ENCODE results near the gene PRDM10.

PRDM10 gene

DNA sequence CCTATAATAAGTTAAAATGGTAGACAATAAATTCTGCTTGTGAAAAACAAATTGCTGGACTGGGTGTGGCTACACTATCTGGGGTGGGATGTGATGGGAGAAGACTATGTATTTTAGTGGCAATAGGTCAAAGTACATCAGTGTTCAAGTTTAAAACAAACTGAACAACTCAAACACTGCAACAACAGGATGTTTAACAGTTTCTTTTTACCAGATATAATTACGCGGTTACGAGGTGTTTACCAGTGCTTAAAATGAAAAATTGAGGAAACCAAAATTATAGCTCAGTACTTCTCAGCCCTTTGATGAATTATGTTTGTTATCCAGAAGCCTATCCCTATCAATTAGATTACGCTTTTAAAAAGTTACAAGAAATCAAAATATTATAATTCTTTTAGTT, 3.2 kb downstream of the PRDM10 start:
- Histone ChIP-seq H3K4me1 (ENCODE audit: control insufficient read depth, low read depth, low read length) (no peaks in the 10 kb centered on the region), H3K4me3 (ENCODE audit: low read length) (no peak overlapping the region), H3K56ac (ENCODE audit: low read length) (no peak overlapping the region), H3K27ac (ENCODE audit: low read depth, low read length) (no peak overlapping the region), H3K4ac (ENCODE audit: low read depth, low read length) (no peak overlapping the region), H3K18ac (ENCODE audit: low read length) (no peak overlapping the region), H2BK5ac (ENCODE audit: low read length) (no peak overlapping the region), H4K8ac (ENCODE audit: low read depth, low read length) (no peak overlapping the region), H3K27me3 (ENCODE audit: insufficient read depth, low read length, poor library complexity) (no peaks in the 10 kb centered on the region), H3K79me1 (ENCODE audit: low read length) (peaks cover 8% of the 10 kb centered on the region), H3K4me2 (ENCODE audit: low read length) (no peak overlapping the region), H2BK120ac (ENCODE audit: low read depth, low read length) (no peak overlapping the region), H3K9ac (ENCODE audit: low read length) (no peak overlapping the region), H4K5ac (ENCODE audit: low read length) (no peak overlapping the region), H3K79me2 (ENCODE audit: control insufficient read depth, insufficient read depth, low read length) (peaks cover 31% of the 10 kb centered on the region), H2AK5ac (ENCODE audit: low read length) (no peak overlapping the region), H3K23ac (ENCODE audit: low read length) (no peak overlapping the region), H2BK15ac (replicated peaks; ENCODE audit: low read depth) (no peak overlapping the region), H3K36me3 (ENCODE audit: control insufficient read depth, insufficient read depth, low read length) (no peaks in the 10 kb centered on the region)
- no peak for DNase-seq
- no CpG with 5 or more reads among the region's 4 CpGs for WGBS (ENCODE audit: extremely low coverage, insufficient coverage, low lambda C conversion rate)

- Histone ChIP-seq H3K18ac (ENCODE audit: low read length) (no peak overlapping the region), H2BK15ac (replicated peaks; ENCODE audit: low read depth) (no peak overlapping the region), H3K56ac (ENCODE audit: low read length) (no peak overlapping the region), H3K4me2 (ENCODE audit: low read length) (no peak overlapping the region), H3K79me1 (ENCODE audit: low read length) (peaks cover 8% of the 10 kb centered on the region), H4K8ac (ENCODE audit: low read depth, low read length) (no peak overlapping the region), H4K5ac (ENCODE audit: low read length) (no peak overlapping the region), H3K4me1 (ENCODE audit: control insufficient read depth, low read depth, low read length) (no peaks in the 10 kb centered on the region), H2BK120ac (ENCODE audit: low read depth, low read length) (no peak overlapping the region), H3K27me3 (ENCODE audit: insufficient read depth, low read length, poor library complexity) (no peaks in the 10 kb centered on the region), H2BK5ac (ENCODE audit: low read length) (no peak overlapping the region), H3K79me2 (ENCODE audit: control insufficient read depth, insufficient read depth, low read length) (peaks cover 31% of the 10 kb centered on the region), H3K27ac (ENCODE audit: low read depth, low read length) (no peak overlapping the region), H3K4ac (ENCODE audit: low read depth, low read length) (no peak overlapping the region), H3K36me3 (ENCODE audit: control insufficient read depth, insufficient read depth, low read length) (no peaks in the 10 kb centered on the region), H3K23ac (ENCODE audit: low read length) (no peak overlapping the region), H3K4me3 (ENCODE audit: low read length) (no peak overlapping the region), H3K9ac (ENCODE audit: low read length) (no peak overlapping the region), H2AK5ac (ENCODE audit: low read length) (no peak overlapping the region)
- WGBS (ENCODE audit: extremely low coverage, insufficient coverage, low lambda C conversion rate), result no CpG with 5 or more reads among the region's 7 CpGs
- no peak for DNase-seq
These were observed 3.7 kb downstream of the PRDM10 start for GRCh38 chr11:129998905-129999304.

DNA sequence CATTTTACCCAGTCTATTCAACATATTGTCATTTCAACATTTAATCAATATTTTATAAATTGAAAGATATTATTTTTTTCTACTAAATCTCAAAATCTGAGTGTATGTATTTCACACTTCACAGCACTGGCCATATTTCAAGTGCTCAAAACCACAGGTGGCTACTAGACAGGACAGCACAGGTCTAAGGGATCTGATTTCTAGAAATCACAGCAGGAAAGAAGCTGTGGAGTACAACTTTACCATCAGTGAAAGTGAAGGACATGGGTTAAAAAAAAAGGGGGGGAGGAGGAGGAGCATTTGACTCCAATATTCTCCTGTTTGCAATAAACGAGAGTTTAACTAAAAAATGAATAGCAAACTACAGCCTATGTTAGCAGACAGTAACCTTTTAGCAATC, 4.5 kb downstream of the PRDM10 start:
- H2BK5ac ChIP-seq (ENCODE audit: low read length), result no peak overlapping the region
- no peak overlapping the region for H3K4me3 ChIP-seq (ENCODE audit: low read length)
- no peak overlapping the region for H3K18ac ChIP-seq (ENCODE audit: low read length)
- H4K5ac ChIP-seq (ENCODE audit: low read length), result no peak overlapping the region
- H3K4ac ChIP-seq (ENCODE audit: low read depth, low read length), result no peak overlapping the region
- no peak overlapping the region for H3K56ac ChIP-seq (ENCODE audit: low read length)
- whole genome bisulfite sequencing (ENCODE audit: extremely low coverage, insufficient coverage, low lambda C conversion rate), result no CpG with 5 or more reads among the region's 1 CpG
- DNase-seq, result no peak
- no peak overlapping the region for H3K27ac ChIP-seq (ENCODE audit: low read depth, low read length)
- H2BK15ac ChIP-seq (replicated peaks; ENCODE audit: low read depth), result no peak overlapping the region
- H4K8ac ChIP-seq (ENCODE audit: low read depth, low read length), result no peak overlapping the region
- H3K36me3 ChIP-seq (ENCODE audit: control insufficient read depth, insufficient read depth, low read length), result no peaks in the 10 kb centered on the region
- H3K27me3 ChIP-seq (ENCODE audit: insufficient read depth, low read length, poor library complexity), result no peaks in the 10 kb centered on the region
- no peaks in the 10 kb centered on the region for H3K4me1 ChIP-seq (ENCODE audit: control insufficient read depth, low read depth, low read length)
- no peak overlapping the region for H3K9ac ChIP-seq (ENCODE audit: low read length)
- H3K4me2 ChIP-seq (ENCODE audit: low read length), result no peak overlapping the region
- no peak overlapping the region for H2BK120ac ChIP-seq (ENCODE audit: low read depth, low read length)
- H3K23ac ChIP-seq (ENCODE audit: low read length), result no peak overlapping the region
- H3K79me2 ChIP-seq (ENCODE audit: control insufficient read depth, insufficient read depth, low read length), result peaks cover 31% of the 10 kb centered on the region
- no peak overlapping the region for H2AK5ac ChIP-seq (ENCODE audit: low read length)
- H3K79me1 ChIP-seq (ENCODE audit: low read length), result peaks cover 8% of the 10 kb centered on the region

DNA sequence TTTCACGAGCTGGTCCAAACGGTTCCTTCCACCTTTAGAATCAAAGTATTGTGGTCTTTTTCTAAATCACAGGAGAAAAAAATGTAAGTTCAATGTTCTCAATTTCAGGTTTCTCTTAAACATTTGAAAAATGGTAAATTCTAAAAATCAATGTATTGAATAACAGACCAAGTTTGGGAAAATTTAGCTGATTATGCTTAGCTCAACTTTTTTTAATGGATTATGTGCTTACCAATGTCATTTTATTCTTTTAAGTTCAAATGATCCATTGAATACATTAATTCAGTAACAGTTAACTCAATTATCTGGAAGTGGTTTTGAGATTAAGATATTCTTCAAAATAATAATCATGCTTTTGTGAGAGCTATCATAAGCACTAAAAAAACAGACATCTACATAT, 5.1 kb downstream of the PRDM10 start:
- Histone ChIP-seq H3K9ac (ENCODE audit: low read length) (no peak overlapping the region), H3K36me3 (ENCODE audit: control insufficient read depth, insufficient read depth, low read length) (no peaks in the 10 kb centered on the region), H4K5ac (ENCODE audit: low read length) (no peak overlapping the region), H3K4me1 (ENCODE audit: control insufficient read depth, low read depth, low read length) (no peaks in the 10 kb centered on the region), H3K4me3 (ENCODE audit: low read length) (no peak overlapping the region), H2BK5ac (ENCODE audit: low read length) (no peak overlapping the region), H3K79me2 (ENCODE audit: control insufficient read depth, insufficient read depth, low read length) (peaks cover 31% of the 10 kb centered on the region), H2AK5ac (ENCODE audit: low read length) (no peak overlapping the region), H3K23ac (ENCODE audit: low read length) (no peak overlapping the region), H3K27ac (ENCODE audit: low read depth, low read length) (no peak overlapping the region), H2BK15ac (replicated peaks; ENCODE audit: low read depth) (no peak overlapping the region), H3K79me1 (ENCODE audit: low read length) (peaks cover 8% of the 10 kb centered on the region), H2BK120ac (ENCODE audit: low read depth, low read length) (no peak overlapping the region), H3K4ac (ENCODE audit: low read depth, low read length) (no peak overlapping the region), H4K8ac (ENCODE audit: low read depth, low read length) (no peak overlapping the region), H3K18ac (ENCODE audit: low read length) (no peak overlapping the region), H3K27me3 (ENCODE audit: insufficient read depth, low read length, poor library complexity) (no peaks in the 10 kb centered on the region), H3K56ac (ENCODE audit: low read length) (no peak overlapping the region), H3K4me2 (ENCODE audit: low read length) (no peak overlapping the region)
- no peak for DNase-seq
- WGBS (ENCODE audit: extremely low coverage, insufficient coverage, low lambda C conversion rate), result no CpG with 5 or more reads among the region's 2 CpGs

GRCh38 chr11:129996113-129996870, 6.3 kb downstream of the PRDM10 start:
- no peak overlapping the region for H3K4me3 ChIP-seq (ENCODE audit: low read length)
- no peak overlapping the region for H3K4me2 ChIP-seq (ENCODE audit: low read length)
- H2BK5ac ChIP-seq (ENCODE audit: low read length), result no peak overlapping the region
- no peak overlapping the region for H3K18ac ChIP-seq (ENCODE audit: low read length)
- no peak overlapping the region for H3K27ac ChIP-seq (ENCODE audit: low read depth, low read length)
- WGBS (ENCODE audit: extremely low coverage, insufficient coverage, low lambda C conversion rate), result no CpG with 5 or more reads among the region's 12 CpGs
- H3K56ac ChIP-seq (ENCODE audit: low read length), result no peak overlapping the region
- H3K27me3 ChIP-seq (ENCODE audit: insufficient read depth, low read length, poor library complexity), result no peaks in the 10 kb centered on the region
- H4K5ac ChIP-seq (ENCODE audit: low read length), result no peak overlapping the region
- no peak overlapping the region for H4K8ac ChIP-seq (ENCODE audit: low read depth, low read length)
- DNase-seq, result no peak
- no peaks in the 10 kb centered on the region for H3K4me1 ChIP-seq (ENCODE audit: control insufficient read depth, low read depth, low read length)
- no peak overlapping the region for H2AK5ac ChIP-seq (ENCODE audit: low read length)
- H2BK15ac ChIP-seq (replicated peaks; ENCODE audit: low read depth), result no peak overlapping the region
- no peaks in the 10 kb centered on the region for H3K36me3 ChIP-seq (ENCODE audit: control insufficient read depth, insufficient read depth, low read length)
- no peak overlapping the region for H3K23ac ChIP-seq (ENCODE audit: low read length)
- H3K79me2 ChIP-seq (ENCODE audit: control insufficient read depth, insufficient read depth, low read length), result peaks cover 26% of the 10 kb centered on the region
- no peak overlapping the region for H3K4ac ChIP-seq (ENCODE audit: low read depth, low read length)
- peaks cover 6% of the 10 kb centered on the region for H3K79me1 ChIP-seq (ENCODE audit: low read length)
- H3K9ac ChIP-seq (ENCODE audit: low read length), result no peak overlapping the region
- H2BK120ac ChIP-seq (ENCODE audit: low read depth, low read length), result no peak overlapping the region

- Histone ChIP-seq H4K5ac (ENCODE audit: low read length) (no peak overlapping the region), H2AK5ac (ENCODE audit: low read length) (no peak overlapping the region), H3K4me2 (ENCODE audit: low read length) (no peak overlapping the region), H3K9ac (ENCODE audit: low read length) (no peak overlapping the region), H3K56ac (ENCODE audit: low read length) (no peak overlapping the region), H2BK120ac (ENCODE audit: low read depth, low read length) (no peak overlapping the region), H3K36me3 (ENCODE audit: control insufficient read depth, insufficient read depth, low read length) (no peaks in the 10 kb centered on the region), H3K27ac (ENCODE audit: low read depth, low read length) (no peak overlapping the region), H2BK5ac (ENCODE audit: low read length) (no peak overlapping the region), H3K79me2 (ENCODE audit: control insufficient read depth, insufficient read depth, low read length) (peaks cover 16% of the 10 kb centered on the region), H3K4me3 (ENCODE audit: low read length) (no peak overlapping the region), H3K23ac (ENCODE audit: low read length) (no peak overlapping the region), H4K8ac (ENCODE audit: low read depth, low read length) (no peak overlapping the region), H3K4me1 (ENCODE audit: control insufficient read depth, low read depth, low read length) (no peaks in the 10 kb centered on the region), H3K79me1 (ENCODE audit: low read length) (peaks cover 1% of the 10 kb centered on the region), H3K27me3 (ENCODE audit: insufficient read depth, low read length, poor library complexity) (no peaks in the 10 kb centered on the region), H3K18ac (ENCODE audit: low read length) (no peak overlapping the region), H2BK15ac (replicated peaks; ENCODE audit: low read depth) (no peak overlapping the region), H3K4ac (ENCODE audit: low read depth, low read length) (no peak overlapping the region)
- WGBS (ENCODE audit: extremely low coverage, insufficient coverage, low lambda C conversion rate), result no CpG with 5 or more reads among the region's 4 CpGs
- no peak for DNase-seq
These were observed 7.5 kb downstream of the PRDM10 start for GRCh38 chr11:129995163-129995562.
